NCI-H2107 treated with DMSO at 0.1 percent for 48 hours (cell line): Measurements from ENCODE around the gene WWOX.
"Not testable (repeated sequence)": the region's sequence is repeated elsewhere in the genome, so short reads cannot be mapped to it uniquely, and the experiment has no call there.

Experiments used
- DNase-seq: peaks from one replicate; lab custom pipeline; 2025; ENCODE audit not compliant: unreplicated experiment; lab: John Stamatoyannopoulos, UW

The WWOX gene

DNA sequence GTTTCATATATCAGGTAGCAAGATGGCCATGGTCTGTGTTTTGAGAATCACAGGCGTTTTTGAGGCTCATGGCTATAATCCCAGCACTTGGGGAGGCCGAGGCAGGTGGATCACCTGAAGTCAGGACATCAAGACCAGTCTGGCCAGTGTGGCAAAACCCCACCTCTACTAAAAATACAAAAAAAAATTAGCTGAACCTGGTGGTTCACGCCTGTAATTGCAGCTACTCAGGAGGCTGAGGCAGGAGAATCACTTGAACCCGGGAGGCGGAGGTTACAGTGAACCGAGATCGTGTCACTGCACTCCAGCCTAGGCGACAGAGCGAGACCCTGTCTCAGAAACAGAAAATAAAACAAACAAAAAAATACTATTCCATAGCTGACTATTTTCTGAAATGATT, 415.4 kb downstream of the WWOX start:
- DNase-seq = not testable (repeated sequence)

DNA sequence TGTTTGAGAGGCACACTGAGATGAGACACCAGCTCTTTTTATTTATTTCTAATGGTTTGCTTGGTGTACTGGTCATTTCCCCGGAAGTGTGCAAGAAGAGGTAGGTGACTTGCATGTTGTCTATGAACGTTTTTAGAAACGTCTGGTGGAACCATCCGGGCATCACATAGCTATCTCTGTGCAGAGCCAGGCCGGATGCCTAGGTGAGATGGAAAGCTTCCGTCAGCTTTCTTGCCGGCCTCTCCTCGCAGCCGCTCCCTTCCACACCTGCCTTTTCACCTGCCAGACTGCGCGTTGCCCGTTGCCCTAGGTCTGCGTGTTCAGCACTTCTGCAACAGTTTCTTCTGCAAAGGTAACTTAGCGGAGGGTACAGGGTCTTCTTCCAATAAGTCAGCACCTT, 416.0 kb downstream of the WWOX start:
- DNase-seq = no peak

DNA sequence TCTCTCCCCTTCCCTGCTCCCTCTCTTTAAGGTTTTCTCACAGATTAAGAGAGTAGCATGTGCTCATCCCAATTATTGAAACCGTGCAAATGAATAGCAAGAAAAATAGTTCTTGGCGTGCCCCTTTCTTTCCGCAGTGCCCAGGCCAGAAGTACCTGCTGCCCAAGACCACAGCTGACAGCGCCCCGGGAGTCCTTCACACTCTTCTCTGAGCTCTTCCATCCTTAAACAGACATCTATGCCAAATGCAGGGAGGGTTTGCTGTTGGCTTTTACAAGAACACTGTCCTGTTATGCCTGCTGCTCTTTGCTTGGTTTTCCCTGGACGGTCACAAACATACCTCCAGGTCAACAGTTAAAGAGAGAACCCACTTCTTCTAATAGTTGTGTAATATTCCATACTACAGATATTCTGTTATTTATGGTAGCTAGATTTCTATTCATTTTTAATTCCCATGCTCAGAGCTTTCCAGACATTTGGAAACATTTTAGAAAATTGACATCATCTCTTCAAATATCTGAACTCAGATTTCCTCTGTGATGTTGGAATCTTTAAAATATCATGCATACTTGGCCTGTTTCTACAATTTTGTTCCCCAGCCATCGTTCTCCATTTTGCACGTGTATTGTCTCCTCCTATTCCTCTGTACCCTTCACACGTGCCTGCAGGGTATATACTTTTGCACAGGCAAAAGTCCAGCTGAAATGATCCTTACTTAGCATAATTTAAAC, 416.7 kb downstream of the WWOX start:
- no peak for DNase-seq

DNA sequence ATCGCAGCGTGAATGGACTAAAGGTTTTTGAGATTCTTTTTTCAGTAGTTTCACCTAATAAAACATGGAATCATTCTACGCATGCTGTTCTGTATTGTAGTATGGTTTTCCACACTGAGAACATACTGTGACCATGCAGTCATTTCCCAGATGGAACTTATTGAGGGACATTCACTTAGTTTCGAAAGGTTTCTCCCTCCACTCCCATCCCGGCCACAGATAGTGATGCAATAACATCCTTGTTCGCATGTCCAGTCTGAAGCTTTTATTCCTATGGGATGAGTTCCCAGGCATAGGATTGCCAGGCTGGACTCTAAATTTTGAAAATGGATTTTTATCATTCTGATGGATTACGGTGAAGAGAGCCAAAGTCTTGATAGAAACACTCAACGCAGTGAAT, 420.4 kb downstream of the WWOX start:
- no peak for DNase-seq

DNA sequence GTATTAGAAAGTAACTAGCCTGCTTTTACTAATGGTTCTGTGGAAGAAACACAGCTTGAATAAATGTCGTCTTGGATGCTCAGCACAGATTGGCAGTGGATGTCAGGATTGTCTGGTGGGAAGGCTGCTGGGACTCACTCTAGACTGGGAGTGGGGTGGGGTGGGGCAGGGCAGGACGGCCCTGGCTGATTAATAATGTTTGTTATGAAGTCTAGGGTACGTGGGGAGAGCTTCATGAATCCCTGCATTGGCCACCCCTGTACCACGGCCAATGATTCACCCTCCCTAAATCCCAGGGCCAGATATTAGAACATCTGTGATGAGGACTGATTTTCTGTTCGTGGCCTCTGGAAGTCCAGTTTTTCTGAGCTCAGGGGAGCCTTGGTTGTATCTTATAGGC, 421.0 kb downstream of the WWOX start:
- no peak for DNase-seq

DNA sequence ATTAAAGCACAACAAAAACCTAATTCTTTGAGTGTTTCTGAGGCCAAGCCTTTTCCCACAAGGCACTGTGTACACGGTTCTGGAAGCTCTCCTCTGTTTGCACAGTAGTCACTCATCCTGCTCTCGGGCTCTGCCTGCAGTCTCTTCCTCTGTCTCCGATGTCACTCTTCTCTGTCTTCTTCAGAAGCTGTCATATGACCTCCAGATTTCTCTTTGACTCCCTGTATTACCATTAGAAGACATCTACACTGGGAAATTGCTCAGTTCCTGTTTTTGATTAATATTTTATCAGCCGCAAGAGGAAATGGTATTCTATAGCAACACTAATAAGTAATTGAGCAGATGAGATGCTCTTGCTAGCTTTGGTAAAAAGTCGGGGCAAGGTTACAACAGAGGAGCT, 422.9 kb downstream of the WWOX start:
- no peak for DNase-seq

DNA sequence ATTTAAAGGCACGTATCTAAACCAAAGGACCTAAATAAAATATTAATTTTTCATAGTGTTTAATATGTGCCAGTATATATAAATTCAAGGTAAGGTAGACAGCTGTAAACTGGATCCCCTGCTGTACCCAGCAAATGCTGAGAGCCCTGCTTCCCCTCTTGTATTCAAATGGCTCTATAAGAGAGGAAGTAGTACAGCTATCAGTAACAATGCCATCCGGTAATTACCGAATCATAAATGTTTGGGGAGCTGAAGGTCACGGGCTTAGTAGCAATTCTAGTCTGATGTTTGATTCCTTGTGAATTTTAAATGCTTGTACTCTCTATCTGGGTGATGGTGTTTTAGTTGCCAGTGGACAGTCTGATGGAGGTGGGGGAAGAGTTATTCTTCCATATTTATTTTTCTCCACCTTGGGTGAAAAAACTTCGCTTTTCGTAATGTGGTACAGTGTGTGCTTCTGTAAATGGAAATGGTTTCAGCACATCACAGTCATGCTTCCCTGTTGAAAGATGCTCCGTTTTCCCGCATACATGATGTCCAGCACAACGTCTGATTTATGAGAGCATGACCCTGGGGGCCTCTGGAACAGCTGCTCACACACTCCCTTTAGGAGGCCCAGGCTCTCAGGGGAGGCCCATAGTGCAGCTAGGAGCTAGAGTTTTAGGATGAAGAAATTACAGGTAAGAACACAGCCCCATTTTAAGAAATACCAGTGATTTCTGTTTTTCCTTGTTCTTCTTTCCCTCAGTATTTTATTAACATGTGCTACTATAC, 423.9 kb downstream of the WWOX start:
- DNase-seq = no peak

DNA sequence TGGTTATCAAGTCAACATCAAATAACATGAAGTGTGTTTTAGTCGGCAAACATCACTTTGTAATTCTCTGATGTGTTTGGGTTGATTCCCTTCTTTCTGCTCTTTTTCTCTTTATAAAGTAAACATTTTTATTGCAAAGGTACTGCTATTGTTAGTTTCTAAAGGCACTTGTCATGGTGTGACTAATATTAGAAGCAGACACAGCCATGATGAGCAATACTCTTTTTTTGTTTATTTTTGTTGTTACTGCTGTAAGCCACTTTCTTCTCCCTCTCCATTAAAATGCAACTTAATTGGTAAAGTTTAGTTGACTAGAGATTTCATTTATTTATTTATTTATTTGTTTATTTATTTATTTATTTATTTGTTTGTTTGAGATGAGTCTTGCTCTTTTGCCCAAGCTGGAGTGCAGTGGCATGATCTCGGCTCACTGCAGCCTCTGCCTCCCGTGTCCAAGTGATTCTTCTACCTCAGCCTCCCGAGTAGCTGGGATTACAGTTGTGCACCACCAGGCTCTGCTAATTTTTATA, 424.7 kb downstream of the WWOX start:
- no peak for DNase-seq

DNA sequence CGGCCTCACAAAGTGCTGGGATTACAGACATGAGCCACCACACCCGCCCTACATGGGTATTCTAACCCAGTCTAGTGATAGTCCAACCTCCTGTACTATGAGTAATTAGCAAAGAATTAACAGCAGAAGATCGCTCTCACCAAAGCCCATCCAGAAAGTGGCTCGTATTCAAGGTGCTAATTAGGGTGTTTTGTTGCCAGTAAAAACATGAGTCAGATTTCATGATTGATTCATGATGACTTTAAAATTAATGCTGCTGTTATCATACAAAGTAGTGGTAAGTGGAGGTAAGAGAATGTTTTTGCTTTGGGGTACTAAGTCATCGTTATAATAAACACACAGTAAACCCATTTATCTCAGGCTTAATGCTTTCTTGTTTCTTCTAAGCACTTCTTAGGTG, 428.8 kb downstream of the WWOX start:
- DNase-seq = no peak

DNA sequence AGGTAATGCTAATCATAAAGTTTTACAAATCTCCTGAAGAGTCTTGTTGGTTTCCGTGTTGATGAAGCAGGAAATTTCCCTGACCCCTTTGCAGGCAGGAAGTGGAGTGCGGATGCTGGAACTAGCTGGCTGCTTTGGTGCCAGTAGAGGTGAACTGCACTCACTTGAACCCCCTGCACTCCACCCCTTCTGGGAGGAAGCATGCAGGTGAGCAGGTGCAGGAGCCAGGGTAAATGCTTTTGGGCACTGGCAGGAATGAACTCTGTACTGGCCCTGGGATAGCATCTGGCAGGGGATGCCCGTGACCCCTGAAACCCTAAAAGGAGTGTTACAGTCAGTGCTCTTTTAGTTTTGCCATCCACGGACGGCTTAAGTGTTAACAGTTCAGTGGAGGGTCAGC, 430.4 kb downstream of the WWOX start:
- DNase-seq = no peak

DNA sequence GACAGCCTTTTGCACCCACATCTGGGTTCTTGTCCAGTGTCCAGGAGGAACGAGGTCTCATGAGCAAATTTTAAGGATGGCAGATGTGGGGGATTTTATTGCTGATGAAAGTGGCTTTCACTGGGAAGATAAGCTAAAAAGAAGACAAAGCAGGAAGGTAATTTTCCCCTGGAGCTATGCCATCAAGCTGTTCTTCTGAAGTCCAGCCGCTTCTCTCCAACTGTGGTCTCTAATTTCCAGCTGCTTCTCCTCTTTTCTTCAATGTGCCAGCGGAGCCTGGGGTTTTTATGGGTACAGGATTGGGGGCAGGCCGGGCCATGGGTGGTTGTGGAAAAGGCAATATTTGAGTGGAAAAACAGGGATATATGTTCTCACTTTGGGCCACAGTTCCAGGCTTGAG, 430.8 kb downstream of the WWOX start:
- DNase-seq = no peak

DNA sequence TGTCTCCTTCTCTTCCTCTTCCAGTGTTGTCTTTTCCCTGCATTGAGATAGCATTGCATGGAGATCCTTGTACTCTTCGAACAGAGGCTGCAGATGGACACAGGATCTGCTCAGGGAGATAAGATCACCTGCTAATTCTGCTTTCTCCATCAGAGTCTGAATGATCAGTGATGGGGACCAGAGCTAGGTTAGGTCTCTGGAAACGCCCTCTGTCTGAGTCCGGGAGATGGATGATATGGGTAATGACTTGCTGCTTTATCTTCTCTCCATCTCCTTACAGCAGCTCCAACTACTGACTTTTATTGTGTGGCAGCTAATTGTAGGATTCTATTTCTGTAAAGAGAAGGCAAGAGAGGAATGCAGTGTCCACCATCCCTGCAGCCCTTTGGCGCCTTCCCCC, 435.6 kb downstream of the WWOX start:
- no peak for DNase-seq

DNA sequence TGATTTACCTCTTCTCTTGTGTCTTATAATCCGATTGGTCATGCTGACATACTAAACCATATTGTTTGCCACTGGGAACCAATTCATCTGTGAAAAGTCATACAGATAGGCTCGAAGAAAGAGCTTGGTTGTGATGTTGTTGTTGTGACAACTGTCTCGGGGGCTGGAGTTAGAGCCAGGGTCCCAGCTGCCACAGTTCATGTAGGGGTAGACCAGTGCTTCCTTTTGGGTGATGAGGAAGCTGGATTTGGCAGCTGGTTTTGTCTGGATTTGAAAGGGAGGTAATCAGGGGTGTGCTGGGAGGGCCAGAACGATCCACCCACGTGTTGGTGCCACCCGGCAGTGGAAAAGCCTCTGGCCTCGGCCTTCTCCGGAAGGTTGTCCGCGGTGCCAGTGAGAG, 438.1 kb downstream of the WWOX start:
- no peak for DNase-seq

DNA sequence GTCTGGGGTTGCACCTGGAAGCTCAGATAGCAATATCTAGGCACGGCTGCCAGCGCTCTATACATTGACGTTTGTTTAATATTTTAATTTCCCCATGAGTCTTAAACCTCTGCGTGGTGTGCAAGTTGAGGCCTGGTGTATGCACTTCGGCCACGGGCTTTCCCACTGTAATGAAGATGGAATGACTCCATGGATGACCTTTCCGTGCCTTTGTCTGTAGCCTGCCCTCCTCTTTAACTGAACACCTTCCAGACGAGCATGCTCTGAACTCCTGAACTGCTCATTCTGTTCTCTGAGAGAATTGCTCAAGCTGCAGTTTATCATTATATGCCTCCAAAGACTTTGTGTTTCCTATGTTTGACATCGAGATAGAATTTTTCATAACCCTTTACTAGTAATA, 438.8 kb downstream of the WWOX start:
- no peak for DNase-seq

DNA sequence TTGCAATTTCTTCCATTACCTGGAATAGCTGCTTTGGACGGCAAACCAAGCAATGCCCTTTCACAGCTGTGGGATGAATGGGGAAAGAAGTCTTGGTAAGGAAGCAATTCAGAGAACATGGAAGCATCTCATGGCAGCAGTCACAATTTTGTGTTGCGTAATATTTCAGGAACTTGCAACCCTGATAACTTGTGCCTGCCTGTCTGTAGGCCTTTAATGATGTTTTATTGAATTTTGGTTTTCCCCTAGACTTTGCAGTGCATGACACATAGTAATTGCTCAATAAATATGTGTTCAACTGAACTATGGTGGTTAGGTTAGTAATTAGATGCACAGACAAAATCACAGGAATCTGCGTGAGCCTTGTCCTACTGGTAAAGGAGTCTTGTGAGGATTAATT, 439.5 kb downstream of the WWOX start:
- DNase-seq = no peak

DNA sequence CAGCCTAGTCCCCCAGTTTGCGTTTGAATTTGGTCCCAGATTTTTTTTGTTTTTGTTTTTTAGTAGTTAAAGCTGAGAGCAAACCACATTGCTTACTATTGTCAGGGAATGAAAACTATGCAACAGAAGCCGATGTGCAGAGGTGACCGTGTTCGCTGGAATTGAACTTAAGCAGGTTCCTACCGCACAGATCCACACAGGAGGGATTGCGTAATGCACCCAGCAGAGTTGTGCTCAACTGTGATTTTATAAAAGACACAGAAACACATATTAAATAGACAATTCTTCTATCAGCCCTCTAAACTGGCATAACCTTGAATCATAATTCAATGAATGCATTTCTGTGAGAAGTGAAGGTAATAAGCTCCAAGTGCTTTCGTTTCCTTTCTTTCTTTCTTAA, 443.0 kb downstream of the WWOX start:
- no peak for DNase-seq

DNA sequence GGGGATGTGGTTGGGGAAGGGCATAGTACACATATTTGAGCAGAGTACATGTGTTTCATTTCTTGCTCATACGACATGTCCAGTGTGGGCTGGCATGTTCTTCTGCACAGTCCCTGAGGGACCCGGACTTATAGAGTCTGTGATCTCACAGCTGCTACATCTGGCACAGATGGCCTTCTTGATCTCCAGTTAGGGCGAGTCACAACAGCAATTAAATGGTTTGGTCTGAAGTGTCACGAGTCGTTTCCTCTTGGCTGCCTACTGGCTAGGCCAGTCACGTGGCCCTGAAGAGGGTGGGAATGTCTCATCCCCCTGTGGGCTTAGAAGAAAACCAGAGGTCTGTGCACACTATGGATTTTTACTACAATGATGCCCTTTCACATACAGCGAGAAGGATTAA, 443.6 kb downstream of the WWOX start:
- no peak for DNase-seq

DNA sequence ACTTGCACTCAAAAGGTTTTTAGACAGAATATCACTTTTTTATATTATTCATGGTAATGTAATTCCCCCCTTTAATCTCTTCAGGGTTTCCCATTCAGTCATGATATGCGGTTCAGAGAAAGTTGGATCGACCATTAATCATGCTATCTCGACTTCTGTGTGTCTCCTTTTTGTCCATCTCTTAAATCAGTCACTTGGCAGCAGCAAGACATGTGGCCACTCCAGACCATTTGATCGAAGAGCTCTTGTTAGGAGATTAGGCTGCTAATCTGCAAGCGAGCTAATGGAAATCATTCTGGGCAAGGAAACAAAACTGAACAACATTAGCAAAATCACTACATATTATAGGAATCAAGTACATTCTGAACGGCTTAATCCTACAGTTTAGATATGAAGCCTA, 449.9 kb downstream of the WWOX start:
- DNase-seq = no peak

DNA sequence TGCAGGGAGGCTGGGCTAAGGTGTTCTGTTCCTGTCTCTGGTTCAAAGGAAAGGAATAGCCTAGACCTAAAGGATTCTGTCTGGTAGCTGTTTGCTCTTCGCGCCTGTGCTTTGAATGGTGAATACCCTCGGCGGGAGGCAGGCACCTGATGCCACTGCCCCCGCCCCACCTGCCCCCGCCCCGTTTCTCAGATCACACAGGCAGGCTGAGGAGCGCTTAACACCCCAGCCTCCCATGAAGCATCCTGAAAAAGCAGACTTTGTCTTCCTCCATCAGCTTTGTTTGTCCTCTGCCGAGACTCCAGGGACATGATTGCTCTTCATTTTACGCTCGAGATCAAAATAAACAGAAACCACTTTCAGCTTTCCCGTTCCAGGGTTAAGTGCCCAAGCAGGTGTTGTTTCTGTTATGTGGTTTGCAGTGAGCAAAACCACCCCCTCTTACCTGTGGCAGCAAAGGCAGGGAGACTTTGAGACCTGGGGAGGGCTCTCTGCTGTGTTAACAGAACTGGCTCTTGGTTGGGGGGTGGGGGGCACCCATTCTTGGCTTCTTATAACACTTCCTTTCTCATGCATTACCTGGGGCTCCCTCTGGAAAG, 452.1 kb downstream of the WWOX start:
- peak; percentile 96 for DNase-seq

DNA sequence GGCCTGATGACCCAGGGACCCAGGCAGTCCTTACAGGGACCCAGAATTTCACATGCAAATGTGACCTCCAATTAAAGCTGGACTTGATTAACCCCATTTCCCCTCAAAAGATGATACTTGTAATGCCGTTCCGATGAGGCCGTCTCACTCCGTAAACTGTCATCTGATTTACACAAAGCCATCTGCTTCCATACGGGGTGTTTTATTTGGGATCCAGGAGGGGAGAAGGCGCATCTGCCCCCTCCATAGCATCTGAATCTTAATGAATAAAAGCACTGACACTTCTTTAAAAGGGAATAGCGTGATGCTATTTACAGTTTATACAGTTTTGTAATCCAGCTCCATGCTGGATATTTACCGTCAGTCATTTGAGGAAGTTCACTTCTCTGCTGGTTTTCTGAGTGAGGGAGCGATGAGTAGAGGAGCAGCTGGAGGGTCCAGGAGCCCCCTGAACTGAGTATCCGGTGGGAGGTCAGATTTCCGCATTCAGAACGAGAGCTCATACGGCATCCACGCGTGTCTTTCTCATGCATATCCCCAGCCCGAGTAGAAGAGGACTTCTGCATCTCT, 452.7 kb downstream of the WWOX start:
- no peak for DNase-seq

DNA sequence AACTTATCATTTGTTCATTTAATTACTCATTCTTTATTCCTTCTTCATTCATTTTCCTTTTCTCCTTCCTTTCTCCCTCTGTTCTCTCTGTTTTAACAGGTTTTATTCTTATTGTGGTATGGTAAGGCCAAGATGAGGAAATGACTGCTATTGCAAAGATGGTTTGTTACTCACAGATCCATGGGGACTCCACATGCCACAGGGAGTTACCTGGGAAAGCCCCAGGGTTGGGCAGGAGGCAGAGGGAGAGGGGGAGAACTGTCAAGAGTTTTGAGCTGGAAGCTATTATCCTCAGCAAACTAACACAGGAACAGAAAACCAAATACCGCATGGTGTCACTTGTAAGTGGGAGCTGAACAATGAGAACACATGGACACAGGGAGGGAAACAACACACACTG, 453.3 kb downstream of the WWOX start:
- peak; percentile 47 for DNase-seq
